Measurements from ENCODE around the gene ZNF532. TPM values are rescaled to one million over a fixed set of nuclear protein-coding genes. Genes with fewer than 3 reads are reported as not detected.

The ZNF532 gene
- total and polyA plus RNA-seq, 2 experiments from 2014 or later, result 28.2 to 108 TPM

DNA sequence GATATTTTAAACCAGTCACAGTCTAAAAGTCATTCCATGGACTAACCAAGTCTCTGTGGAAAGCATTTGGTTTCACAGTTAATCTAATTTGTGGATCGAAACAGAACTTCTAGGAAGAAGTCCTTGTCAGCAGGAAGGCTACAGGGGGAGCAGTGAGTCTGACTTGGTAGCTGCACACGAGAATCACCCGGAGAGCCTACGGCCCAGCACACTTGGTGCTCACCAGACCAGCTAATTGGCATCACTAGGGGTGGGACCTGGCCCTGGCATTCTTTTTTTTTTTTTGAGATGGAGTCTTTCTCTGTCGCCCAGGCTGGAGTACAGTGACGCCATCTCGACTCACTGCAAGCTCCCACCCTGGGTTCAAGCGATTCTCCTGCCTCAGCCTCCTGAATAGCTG is 97.7 kb downstream of the ZNF532 start:
- Histone ChIP-seq H3K27me3 (no peaks in the 10 kb centered on the region), H3K4me1 (ENCODE audit: low read depth) (peaks cover 21% of the 10 kb centered on the region), H3K9me3 (ENCODE audit: low read depth) (no peaks in the 10 kb centered on the region), H3K27ac (no peak overlapping the region), H3K36me3 (no peaks in the 10 kb centered on the region), H3K4me3 (no peak overlapping the region)
- DNase-seq (ENCODE audit: low read depth in 1 of 2, low spot score in 1 of 2), result no peak
- TF ChIP-seq, protein P1, sequence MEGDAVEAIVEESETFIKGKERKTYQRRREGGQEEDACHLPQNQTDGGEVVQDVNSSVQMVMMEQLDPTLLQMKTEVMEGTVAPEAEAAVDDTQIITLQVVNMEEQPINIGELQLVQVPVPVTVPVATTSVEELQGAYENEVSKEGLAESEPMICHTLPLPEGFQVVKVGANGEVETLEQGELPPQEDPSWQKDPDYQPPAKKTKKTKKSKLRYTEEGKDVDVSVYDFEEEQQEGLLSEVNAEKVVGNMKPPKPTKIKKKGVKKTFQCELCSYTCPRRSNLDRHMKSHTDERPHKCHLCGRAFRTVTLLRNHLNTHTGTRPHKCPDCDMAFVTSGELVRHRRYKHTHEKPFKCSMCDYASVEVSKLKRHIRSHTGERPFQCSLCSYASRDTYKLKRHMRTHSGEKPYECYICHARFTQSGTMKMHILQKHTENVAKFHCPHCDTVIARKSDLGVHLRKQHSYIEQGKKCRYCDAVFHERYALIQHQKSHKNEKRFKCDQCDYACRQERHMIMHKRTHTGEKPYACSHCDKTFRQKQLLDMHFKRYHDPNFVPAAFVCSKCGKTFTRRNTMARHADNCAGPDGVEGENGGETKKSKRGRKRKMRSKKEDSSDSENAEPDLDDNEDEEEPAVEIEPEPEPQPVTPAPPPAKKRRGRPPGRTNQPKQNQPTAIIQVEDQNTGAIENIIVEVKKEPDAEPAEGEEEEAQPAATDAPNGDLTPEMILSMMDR (IDR thresholded peaks at IDR 0.05; ENCODE audit: low read depth, low read length), result no peak

DNA sequence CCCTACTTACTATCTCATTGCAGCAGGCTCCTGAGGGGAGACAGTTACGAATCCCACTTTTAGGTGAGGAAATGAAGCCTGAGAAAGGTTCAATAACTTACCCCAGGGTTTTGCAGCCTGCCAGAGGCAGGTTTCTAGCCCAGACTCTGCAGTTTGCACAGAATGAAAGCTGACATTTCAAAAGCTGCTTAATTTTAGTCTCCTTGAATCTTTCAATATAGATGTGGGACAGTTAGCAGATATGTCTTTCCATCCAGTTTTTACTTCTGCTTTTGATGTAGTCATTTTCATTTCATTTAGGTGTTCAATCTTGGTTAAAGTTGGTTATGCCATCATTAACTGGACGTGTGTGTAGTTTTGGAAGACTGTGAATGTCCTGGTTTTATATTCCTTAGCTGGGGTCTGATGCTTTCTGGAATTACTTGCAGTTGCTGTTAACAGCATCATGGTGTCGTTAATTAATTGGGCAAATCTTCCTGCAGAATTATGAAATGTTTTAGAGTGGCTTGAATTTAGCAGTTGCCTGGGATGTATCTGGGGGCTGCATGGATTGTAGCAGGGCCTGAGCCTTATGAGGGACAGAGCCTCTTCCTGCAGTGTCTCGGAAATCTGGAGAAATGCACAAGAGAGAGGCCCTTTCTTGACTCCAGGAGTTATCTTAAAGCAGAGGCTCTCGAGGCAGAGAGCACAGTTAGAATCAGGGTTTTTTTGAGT is 100.8 kb downstream of the ZNF532 start:
- H3K36me3 ChIP-seq, result no peaks in the 10 kb centered on the region
- DNase-seq (ENCODE audit: low read depth in 1 of 2, low spot score in 1 of 2), result no peak
- H3K9me3 ChIP-seq (ENCODE audit: low read depth), result no peaks in the 10 kb centered on the region
- H3K4me3 ChIP-seq, result no peak overlapping the region
- TF ChIP-seq, protein P1 (IDR thresholded peaks at IDR 0.05; ENCODE audit: low read depth, low read length), result no peak
- peak overlapping the region; percentile 85 for H3K27ac ChIP-seq
- no peaks in the 10 kb centered on the region for H3K27me3 ChIP-seq
- peaks cover 26% of the 10 kb centered on the region for H3K4me1 ChIP-seq (ENCODE audit: low read depth)

DNA sequence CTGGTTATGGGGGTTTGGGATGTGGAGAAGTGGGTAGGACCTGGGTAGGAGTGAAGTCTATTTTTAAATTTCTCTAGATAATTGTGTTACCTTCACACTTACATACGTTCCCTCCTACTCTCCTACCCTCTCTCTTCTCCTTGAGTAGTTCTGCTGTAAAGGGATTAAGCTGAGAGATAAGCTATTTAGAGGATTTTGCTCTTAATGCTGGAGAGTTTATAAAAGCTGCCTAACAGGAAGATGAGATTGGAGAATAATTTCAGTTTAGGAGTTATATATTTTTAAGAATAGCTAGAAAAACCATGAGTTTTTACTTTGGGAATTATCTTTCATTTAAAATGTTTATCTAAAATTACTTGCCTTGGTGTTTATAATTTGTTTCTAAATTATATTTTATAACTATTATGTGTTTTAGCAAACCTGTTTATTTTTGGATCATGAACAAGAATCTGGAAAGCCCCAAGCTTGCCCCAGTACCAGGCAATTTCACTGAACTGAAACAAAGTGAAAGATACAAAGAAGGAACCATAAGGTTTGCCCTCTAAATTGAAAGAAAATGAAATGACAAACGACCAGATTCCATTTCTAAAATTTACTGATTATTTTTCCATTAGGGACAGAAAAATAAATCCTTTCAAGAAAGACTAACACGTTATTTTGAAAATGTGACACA is 101.5 kb downstream of the ZNF532 start:
- Histone ChIP-seq H3K4me3 (no peak overlapping the region), H3K27me3 (no peaks in the 10 kb centered on the region), H3K36me3 (no peaks in the 10 kb centered on the region), H3K9me3 (ENCODE audit: low read depth) (no peaks in the 10 kb centered on the region), H3K27ac (peak overlapping the region; percentile 85), H3K4me1 (ENCODE audit: low read depth) (peaks cover 26% of the 10 kb centered on the region)
- no peak for DNase-seq (ENCODE audit: low read depth in 1 of 2, low spot score in 1 of 2)
- TF ChIP-seq, protein P1 (IDR thresholded peaks at IDR 0.05; ENCODE audit: low read depth, low read length), result no peak

DNA sequence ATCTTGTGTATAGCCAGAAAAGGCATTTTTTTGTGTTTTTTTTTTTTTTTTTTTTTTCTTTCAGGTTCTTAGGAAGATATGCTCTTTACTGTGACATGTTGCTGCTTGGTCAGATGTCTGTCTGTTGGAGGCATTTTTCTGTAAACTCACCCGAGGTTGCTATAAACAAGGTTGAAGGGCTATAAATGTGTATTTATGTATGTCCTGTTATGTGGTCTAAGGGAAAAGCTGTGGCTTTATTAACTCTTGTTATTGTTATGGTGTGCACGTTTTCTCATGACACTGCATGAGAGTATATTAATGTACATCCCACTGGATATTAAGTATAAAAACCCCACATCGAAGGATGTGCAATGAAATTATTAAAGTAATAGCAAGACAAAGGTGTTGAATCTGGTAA is 102.0 kb downstream of the ZNF532 start:
- H3K9me3 ChIP-seq (ENCODE audit: low read depth), result no peaks in the 10 kb centered on the region
- H3K27me3 ChIP-seq, result no peaks in the 10 kb centered on the region
- no peaks in the 10 kb centered on the region for H3K36me3 ChIP-seq
- peak overlapping the region; percentile 85 for H3K27ac ChIP-seq
- H3K4me1 ChIP-seq (ENCODE audit: low read depth), result peaks cover 26% of the 10 kb centered on the region
- H3K4me3 ChIP-seq, result no peak overlapping the region
- no peak for DNase-seq (ENCODE audit: low read depth in 1 of 2, low spot score in 1 of 2)
- TF ChIP-seq, protein P1 (IDR thresholded peaks at IDR 0.05; ENCODE audit: low read depth, low read length), result no peak

DNA sequence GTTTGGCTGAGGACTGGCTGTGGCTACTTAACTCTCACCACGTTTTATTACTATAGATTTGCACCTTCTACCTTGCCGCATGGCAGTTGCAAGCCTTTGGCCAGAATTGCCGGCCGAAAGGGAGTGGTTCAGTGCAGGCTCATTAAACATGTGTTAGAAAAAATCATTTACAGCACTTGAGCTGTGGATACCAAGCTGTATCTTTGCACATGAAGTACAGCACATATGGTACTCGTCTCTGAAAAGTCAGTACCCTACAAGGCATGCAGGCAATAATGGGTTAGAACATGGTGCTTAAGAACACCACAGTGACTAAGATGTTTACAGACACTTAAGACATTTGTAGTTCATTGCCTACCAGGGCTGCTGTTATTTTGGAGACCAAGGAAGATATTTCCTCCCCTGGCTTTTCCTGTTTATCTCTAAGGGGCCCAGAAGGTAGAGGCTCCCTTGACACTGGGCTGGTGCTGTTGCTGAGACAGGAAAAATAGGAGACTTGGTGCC is 103.1 kb downstream of the ZNF532 start:
- Histone ChIP-seq H3K27ac (peak overlapping the region; percentile 35), H3K4me1 (ENCODE audit: low read depth) (peaks cover 26% of the 10 kb centered on the region), H3K27me3 (no peaks in the 10 kb centered on the region), H3K9me3 (ENCODE audit: low read depth) (no peaks in the 10 kb centered on the region), H3K4me3 (no peak overlapping the region), H3K36me3 (no peaks in the 10 kb centered on the region)
- TF ChIP-seq, protein P1 (IDR thresholded peaks at IDR 0.05; ENCODE audit: low read depth, low read length), result no peak
- no peak for DNase-seq (ENCODE audit: low read depth in 1 of 2, low spot score in 1 of 2)

Data from cardiac muscle cell (in vitro differentiated cells and primary cell).